BE2C (cell line): Measurements from ENCODE around the gene LAMA5.
"Not testable (repeated sequence)": the region's sequence is repeated elsewhere in the genome, so short reads cannot be mapped to it uniquely, and the experiment has no call there.

ENCODE experiments used
- DNase-seq: peaks from one replicate; pipeline ENCODE4 v3.0.0-alpha.2; 2020
- H3K27me3 ChIP-seq: fragments of 250-450 bp; sonication (Bioruptor Pico); 2 replicates; pipeline ENCODE4 v1.5.1; 2020; ENCODE audit warnings: mild to moderate bottlenecking
- H3K36me3 ChIP-seq: fragments of 250-450 bp; sonication (Bioruptor Pico); 2 replicates; pipeline ENCODE4 v1.5.1; 2020; ENCODE audit warnings: mild to moderate bottlenecking
- H3K4me1 ChIP-seq: fragments of 250-450 bp; sonication (Bioruptor Pico); 2 replicates; pipeline ENCODE4 v1.5.1; 2020
- H3K4me3 ChIP-seq: 2 replicates; pipeline ENCODE4 v1.5.1; 2011; ENCODE audit warnings: low read depth, low read length
- H3K9me3 ChIP-seq: fragments of 250-450 bp; sonication (Bioruptor Pico); 2 replicates; pipeline ENCODE4 v1.5.1; 2020
- CTCF ChIP-seq: IDR thresholded peaks from 2 replicates; pipeline ENCODE4 v1.5.1; 2012; ENCODE audit warnings: mild to moderate bottlenecking, low read depth, low read length

LAMA5 gene

GRCh38 chr20:62374331-62375152 is 7.4 kb upstream of the LAMA5 start:
- TF ChIP-seq CTCF, result no peak
- Histone ChIP-seq H3K4me3 (no peak overlapping the region), H3K4me1 (peaks cover 22% of the 10 kb centered on the region), H3K27me3 (no peaks in the 10 kb centered on the region), H3K9me3 (no peaks in the 10 kb centered on the region), H3K36me3 (no peaks in the 10 kb centered on the region)
- DNase-seq, result no peak

- not testable (repeated sequence) for DNase-seq, H3K9me3 ChIP-seq, H3K4me3 ChIP-seq, H3K27me3 ChIP-seq, H3K36me3 ChIP-seq
- peaks cover 25% of the 10 kb centered on the region for H3K4me1 ChIP-seq
Observed at GRCh38 chr20:62373631-62374179, 6.6 kb upstream of the LAMA5 start.

GRCh38 chr20:62372042-62372993 is 5.2 kb upstream of the LAMA5 start:
- H3K27me3 ChIP-seq, result peaks cover 3% of the 10 kb centered on the region; the same call in 1 of the 2 replicates
- no peak for DNase-seq
- no peak for TF ChIP-seq CTCF
- peaks cover 35% of the 10 kb centered on the region for H3K4me1 ChIP-seq
- no peaks in the 10 kb centered on the region for H3K36me3 ChIP-seq
- no peaks in the 10 kb centered on the region for H3K9me3 ChIP-seq
- H3K4me3 ChIP-seq, result no peak overlapping the region

GRCh38 chr20:62371588-62372041 is 4.5 kb upstream of the LAMA5 start:
- Histone ChIP-seq H3K4me1 (peaks cover 28% of the 10 kb centered on the region), H3K27me3 (peaks cover 3% of the 10 kb centered on the region; the same call in 1 of the 2 replicates), H3K9me3 (no peaks in the 10 kb centered on the region), H3K4me3 (no peak overlapping the region), H3K36me3 (no peaks in the 10 kb centered on the region)
- no peak for DNase-seq
- no peak for TF ChIP-seq CTCF

- Histone ChIP-seq H3K4me3 (no peak overlapping the region), H3K9me3 (no peaks in the 10 kb centered on the region), H3K27me3 (peaks cover 3% of the 10 kb centered on the region; the same call in 1 of the 2 replicates), H3K4me1 (peaks cover 23% of the 10 kb centered on the region), H3K36me3 (no peaks in the 10 kb centered on the region)
- no peak for TF ChIP-seq CTCF
- DNase-seq, result no peak
Observed at GRCh38 chr20:62370807-62371587, 3.9 kb upstream of the LAMA5 start.
